ENCODE data around the gene DMKN. TPM values are rescaled to one million over a fixed set of nuclear protein-coding genes. Genes with fewer than 3 reads are reported as not detected.

DMKN gene
- total and polyA plus RNA-seq, 2 of the 8 experiments (the other 6 are each of a cell fraction or from before 2014, with no cell fraction given) = 290 to 330 TPM

DNA sequence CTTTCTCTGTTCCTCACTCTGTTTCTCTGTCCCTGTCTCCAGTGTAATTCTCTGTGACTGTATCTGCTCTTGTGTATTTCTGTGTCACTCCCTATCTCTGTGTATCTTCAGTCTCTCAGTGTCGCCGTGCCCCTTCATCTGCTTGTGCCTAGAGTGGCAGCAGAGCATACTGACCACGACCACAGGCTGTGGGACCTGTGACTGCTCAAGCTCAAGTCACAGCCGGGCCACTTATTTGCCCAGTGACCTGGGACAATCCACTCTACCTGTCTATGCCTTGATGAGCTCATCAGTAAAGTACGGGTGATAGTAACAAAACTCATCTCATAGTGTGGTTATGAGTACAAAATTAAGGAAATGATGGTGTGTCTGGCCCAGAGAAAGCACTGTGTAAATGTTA, 40.6 kb upstream of the DMKN start:
- CTCF ChIA-PET (ENCODE audit: partially characterized antibody) = interaction anchor here (0.6 to 7.7 kb wide), 2 partner anchors 37 to 140 kb away, joined by 3 to 90 read pairs; partner anchors contain the start of gene PMIS2
- H3K27me3 ChIP-seq (replicated peaks in 1 of 4; ENCODE audit: control insufficient read depth in 3 of 4, extremely low read depth in 1 of 4, insufficient read depth in 3 of 4, low read length in 3 of 4) = peaks cover 0 to 12% (median 5%) of the 10 kb centered on the region in 4 experiments; a peak in 5 of 7 replicates
- FAIRE-seq = no peak

More for the DNA sequence above, 40.6 kb upstream of the DMKN start:
- H3K79me2 ChIP-seq (ENCODE audit: control insufficient read depth in 1 of 2, insufficient read depth in 2 of 2, low read length in 2 of 2) = no peaks in the 10 kb centered on the region
- no peaks in the 10 kb centered on the region for H3K9me3 ChIP-seq (ENCODE audit: insufficient read depth in 2 of 2, low read depth in 1 of 2, low read length in 1 of 2)
- no peak overlapping the region for H3K4me3 ChIP-seq (ENCODE audit: extremely low read depth in 1 of 4, insufficient read depth in 2 of 4, low read depth in 3 of 4, low read length in 4 of 4)
- DNase-seq (ENCODE audit: low read depth in 1 of 2, low spot score in 2 of 2) = no peak
- peaks cover 4% of the 10 kb centered on the region; the same call in 1 of the 2 replicates for H3K23me2 ChIP-seq (ENCODE audit: low read depth, low read length)
- H2BK5ac ChIP-seq (ENCODE audit: low read depth, low read length) = no peak overlapping the region
- no peak overlapping the region for H3K18ac ChIP-seq (ENCODE audit: extremely low read depth, low read length)
- peaks cover 8 to 10% of the 10 kb centered on the region in 2 experiments for H4K20me1 ChIP-seq (replicated peaks in 1 of 2; ENCODE audit: control insufficient read depth in 1 of 2, insufficient read depth in 2 of 2, low read length in 2 of 2)
- POLR2A ChIA-PET (ENCODE audit: partially characterized antibody) = interaction anchor here (0.8 kb wide), 1 partner anchor 43 kb away, joined by 3 read pairs; no protein-coding TSS in a partner anchor
- H3K56ac ChIP-seq (replicated peaks; ENCODE audit: insufficient read length, low read depth, low read length) = no peak overlapping the region
- H2AK5ac ChIP-seq (ENCODE audit: low read depth, low read length) = no peak overlapping the region
- no peak overlapping the region for H2BK20ac ChIP-seq (ENCODE audit: low read length)
- no peak overlapping the region for H3K9ac ChIP-seq (replicated peaks in 1 of 4; ENCODE audit: extremely low read depth in 1 of 4, low read depth in 3 of 4, low read length in 3 of 4)
- no peak overlapping the region for H3K23ac ChIP-seq (ENCODE audit: insufficient read length)
- H3K14ac ChIP-seq (ENCODE audit: insufficient read length) = no peak overlapping the region
- no peak overlapping the region for H2BK15ac ChIP-seq (ENCODE audit: low read length)
- H2BK12ac ChIP-seq (ENCODE audit: low read depth, low read length) = 0 out of 2 replicates have a peak overlapping the region, but pooled peaks have one; percentile 50
- H3K4me2 ChIP-seq (ENCODE audit: insufficient read depth in 1 of 2, low read depth in 2 of 2, low read length in 2 of 2) = no peak overlapping the region
- H4K5ac ChIP-seq (ENCODE audit: insufficient read length, low read depth, low read length) = no peak overlapping the region
- no peak overlapping the region for H2BK120ac ChIP-seq (replicated peaks; ENCODE audit: low read depth, low read length)
- H3K79me1 ChIP-seq (ENCODE audit: low read depth, low read length) = no peaks in the 10 kb centered on the region
- no peak overlapping the region for H4K8ac ChIP-seq (ENCODE audit: extremely low read depth, insufficient read depth, low read length)
- no peak overlapping the region for H4K91ac ChIP-seq (replicated peaks; ENCODE audit: insufficient read length, low read length)
- peaks cover 0 to 6% (median 4%) of the 10 kb centered on the region in 4 experiments; a peak in 3 of 7 replicates for H3K4me1 ChIP-seq (replicated peaks in 1 of 4; ENCODE audit: control insufficient read depth in 3 of 4, insufficient read depth in 4 of 4, low read length in 3 of 4)
- H3K27ac ChIP-seq (ENCODE audit: low read depth, low read length) = no peak overlapping the region
- no peak overlapping the region for H3K4ac ChIP-seq (replicated peaks; ENCODE audit: insufficient read length, low read depth, low read length)
- TF ChIP-seq CHD2 (IDR thresholded peaks at IDR 0.05; ENCODE audit: low read length) = no peak
- H3K36me3 ChIP-seq (ENCODE audit: control insufficient read depth in 2 of 4, insufficient read depth in 4 of 4, low read length in 3 of 4) = peaks cover 0 to 3% (median 0%) of the 10 kb centered on the region in 4 experiments; a peak in 2 of 8 replicates
- 80% methylated on average over 5 of the region's 5 CpGs; no CpG with 5 or more reads in 1 of the 2 experiments for WGBS, 2 experiments (ENCODE audit: extremely low coverage in 1 of 2, insufficient coverage in 1 of 2, insufficient read length in 1 of 2, insufficient replicate concordance in 2 of 2, low coverage in 1 of 2, low lambda C conversion rate in 2 of 2, missing lambda C conversion rate in 1 of 2)
- no peak overlapping the region for H2AFZ ChIP-seq (ENCODE audit: low read length)

Measured in H1 (cell line).